ENCODE results near the gene C1QL2.

C1QL2 gene

DNA sequence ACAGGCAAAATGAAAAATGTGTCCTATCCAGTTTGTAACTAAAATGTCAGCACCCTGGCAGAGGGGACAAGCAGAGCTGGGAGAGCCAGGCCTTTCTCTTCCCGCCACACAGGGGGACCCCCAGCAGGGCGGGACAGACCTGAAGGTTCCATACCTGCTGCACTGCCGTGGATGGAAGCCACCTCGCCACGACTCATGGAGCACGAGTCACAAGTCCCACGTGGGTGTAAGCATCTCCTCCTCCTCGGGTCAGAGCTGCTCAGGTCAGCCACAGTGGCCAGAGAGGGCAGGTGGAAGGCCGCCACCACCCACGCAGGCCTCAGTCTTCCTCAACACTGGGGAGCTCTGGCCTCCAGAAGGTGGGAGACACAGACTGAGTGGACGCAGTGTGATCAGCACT lies 21.0 kb downstream of the C1QL2 start:
- no peak for DNase-seq (ENCODE audit: low read depth)

DNA sequence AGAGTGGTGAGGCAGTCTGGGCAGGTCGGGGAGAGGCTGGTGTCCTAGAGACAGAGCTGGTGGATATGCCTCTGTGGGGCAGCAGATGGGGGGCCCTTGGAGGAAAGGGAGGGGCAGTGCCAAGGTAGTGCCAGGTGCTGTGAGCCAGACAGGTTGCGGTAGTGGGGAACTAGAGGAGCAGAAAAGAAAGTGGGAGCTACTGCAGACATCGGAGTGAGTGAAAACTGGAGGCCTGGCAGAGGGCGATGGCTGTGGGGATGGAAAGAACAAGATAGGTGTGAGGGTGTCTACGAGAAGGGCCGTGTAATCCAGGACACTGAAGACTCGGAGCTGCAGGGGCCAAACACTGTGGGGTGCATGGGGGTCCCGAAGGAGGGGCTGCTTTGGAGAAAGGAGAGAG lies 21.7 kb downstream of the C1QL2 start:
- no peak for DNase-seq (ENCODE audit: low read depth)

DNA sequence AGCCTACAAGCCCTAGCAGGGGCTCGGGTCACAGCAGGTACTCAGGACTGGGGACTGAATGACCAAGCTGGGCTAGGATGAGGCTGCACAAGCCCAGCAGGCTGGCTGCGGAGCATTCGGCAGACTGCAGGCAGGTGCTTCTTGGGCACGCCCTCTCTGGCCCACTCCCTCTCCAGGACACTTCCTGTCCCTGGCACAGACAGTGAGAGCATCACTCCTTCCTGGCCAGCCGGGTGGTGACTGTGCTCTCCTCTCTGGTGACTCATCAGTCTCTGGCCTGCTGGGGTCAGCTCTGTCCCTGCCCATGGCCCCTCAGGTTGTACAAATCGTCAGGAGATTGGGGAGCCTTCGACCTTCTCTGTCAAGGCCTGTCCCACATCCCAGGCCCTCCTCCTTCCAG lies 22.5 kb downstream of the C1QL2 start:
- no peak for DNase-seq (ENCODE audit: low read depth)

DNA sequence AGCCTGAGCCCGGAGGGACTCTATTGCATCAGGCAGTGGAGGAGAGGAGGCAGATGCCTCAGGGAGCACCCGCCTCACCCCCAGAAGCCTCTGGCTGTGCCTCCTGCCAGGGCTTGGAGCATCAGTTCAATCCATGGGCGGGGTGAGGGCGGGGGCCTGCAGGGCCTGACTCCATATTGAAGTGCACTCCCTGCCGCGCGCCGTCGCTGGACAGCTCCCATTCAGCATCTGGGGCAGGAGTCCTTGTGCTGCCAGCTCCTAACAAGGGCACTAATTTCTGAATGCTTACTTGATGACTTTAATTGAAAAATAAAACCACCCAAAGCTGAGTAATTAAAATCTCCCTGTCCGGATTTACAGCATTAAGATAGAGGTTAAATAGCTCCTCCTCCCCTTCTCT lies 23.8 kb downstream of the C1QL2 start:
- no peak for DNase-seq (ENCODE audit: low read depth)

DNA sequence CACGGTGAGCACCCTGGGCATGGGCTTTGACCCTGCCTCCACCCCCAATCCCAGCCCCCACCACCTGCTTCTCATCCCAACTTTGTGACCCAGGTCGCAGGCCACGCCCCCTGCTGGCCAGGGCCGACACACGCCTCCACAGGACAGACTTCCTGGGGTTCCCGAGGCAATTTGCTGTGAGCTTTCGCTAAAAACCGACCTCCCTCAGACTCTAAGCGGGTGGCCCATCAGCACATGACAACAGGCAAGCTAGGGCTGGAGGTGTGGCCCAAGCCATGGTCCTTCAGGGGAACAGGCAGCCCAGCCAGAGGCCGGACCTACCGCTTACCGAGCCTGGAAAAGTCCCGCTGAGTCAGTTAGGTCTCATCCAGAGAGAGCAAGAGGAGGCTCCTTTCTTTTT lies 31.9 kb downstream of the C1QL2 start:
- no peak for DNase-seq (ENCODE audit: low read depth)

DNA sequence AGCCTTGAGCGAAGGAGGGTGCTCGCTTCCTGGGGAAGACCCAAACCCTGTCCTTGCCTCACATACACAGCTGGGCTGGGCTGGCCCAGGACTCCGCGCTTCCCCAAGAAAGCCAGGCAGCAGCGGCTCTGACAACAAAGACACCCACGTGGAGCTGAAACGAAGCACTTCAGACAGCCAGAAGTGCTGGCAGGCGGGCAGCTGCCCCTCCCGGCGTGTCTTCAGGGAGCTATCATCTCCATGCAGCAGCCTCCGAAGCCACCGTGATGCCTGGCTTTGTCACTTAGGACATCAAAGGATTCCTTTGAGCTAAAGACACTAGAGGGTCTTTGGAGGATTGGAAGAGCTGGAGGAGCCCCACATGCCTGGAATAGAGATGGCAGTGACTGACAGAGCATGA lies 35.2 kb downstream of the C1QL2 start:
- DNase-seq (ENCODE audit: low read depth): no peak

DNA sequence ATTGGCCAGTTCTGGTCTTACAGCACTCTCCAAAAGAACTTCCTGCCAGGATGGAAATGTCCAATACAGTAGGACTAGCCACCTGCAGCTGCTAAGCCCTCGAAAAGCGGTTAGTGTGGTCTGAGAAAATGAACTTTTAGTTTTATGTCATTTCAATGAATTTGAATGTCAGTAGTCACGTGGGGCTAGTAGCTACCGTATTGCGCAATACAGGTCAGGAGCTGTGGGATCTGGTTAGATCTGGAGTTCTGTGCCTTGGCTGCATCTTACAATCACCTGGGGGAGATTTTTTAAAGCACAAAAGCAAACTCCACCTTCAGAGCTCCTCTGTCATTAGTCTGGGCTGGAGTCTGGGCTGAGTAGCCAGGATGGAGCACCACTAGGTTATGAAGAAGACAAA lies 35.9 kb downstream of the C1QL2 start:
- DNase-seq (ENCODE audit: low read depth): no peak

DNA sequence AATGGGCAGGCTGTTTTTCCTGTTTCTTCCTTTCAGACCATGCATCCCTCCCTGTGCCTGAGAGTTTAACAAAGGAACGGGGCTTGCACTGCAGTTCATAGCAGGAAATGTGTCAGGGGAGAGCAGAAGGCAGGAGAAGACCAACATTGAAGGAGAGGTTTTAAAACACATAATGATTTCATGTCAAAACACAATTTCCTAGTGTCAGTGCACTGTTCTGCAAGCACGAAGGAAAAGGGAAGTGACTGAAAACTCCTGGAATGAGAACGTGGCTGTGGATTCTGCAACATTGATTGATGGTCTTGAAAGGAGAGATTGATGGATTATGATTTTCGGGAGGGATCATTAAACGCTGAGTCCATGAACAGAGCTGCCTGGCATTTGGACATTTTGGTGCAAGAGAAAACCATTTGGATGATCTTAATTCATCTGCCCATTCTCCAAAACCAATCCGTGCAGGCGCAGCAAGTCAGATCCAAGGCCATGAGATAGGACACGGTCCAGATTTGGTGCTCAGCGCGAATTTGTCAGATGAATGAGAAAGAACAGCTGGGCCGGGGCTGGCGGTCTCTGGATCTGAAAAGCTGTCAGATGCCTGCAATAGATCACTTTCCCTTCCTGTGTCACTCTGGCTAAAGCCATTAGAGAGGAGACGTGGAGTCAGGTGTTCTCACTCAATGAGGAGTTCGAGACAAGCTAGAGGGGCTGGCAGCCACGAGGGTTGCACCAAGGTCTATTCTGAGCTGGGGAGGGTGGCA lies 38.4 kb downstream of the C1QL2 start:
- no peak for DNase-seq (ENCODE audit: low read depth)

DNA sequence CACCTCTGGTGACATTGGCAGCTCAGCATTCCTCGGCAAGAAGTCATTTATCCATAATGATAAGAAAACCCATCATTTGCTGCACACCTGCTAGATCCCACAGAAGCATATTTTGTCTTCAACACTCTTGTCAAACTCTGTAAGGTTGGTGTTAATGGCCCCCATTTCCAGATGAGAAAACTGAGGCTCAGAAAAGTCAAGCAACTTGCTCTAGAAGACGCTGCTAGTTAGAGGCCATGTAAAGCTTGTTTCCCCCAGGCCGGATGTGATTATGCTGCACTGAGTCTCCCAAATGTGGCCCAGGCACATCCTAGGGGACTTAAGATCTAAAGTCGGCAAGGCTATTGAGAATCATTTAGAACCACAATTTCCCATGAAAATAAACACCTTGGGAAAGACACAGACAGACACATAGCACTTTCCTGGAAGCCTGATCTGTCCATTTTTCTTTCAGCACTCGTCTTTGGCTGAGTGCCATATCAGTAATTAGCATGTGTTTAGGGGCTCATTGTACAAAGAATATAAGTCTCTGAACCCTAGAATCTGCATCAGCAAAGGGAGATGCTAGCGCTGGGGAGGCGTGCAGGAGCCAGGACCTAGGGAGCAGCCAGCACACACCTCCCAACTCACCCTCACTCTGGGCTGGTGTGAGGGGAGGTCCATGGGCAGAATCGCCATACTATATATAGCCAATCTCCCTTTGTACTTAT lies 39.3 kb downstream of the C1QL2 start:
- DNase-seq (ENCODE audit: low read depth): no peak

DNA sequence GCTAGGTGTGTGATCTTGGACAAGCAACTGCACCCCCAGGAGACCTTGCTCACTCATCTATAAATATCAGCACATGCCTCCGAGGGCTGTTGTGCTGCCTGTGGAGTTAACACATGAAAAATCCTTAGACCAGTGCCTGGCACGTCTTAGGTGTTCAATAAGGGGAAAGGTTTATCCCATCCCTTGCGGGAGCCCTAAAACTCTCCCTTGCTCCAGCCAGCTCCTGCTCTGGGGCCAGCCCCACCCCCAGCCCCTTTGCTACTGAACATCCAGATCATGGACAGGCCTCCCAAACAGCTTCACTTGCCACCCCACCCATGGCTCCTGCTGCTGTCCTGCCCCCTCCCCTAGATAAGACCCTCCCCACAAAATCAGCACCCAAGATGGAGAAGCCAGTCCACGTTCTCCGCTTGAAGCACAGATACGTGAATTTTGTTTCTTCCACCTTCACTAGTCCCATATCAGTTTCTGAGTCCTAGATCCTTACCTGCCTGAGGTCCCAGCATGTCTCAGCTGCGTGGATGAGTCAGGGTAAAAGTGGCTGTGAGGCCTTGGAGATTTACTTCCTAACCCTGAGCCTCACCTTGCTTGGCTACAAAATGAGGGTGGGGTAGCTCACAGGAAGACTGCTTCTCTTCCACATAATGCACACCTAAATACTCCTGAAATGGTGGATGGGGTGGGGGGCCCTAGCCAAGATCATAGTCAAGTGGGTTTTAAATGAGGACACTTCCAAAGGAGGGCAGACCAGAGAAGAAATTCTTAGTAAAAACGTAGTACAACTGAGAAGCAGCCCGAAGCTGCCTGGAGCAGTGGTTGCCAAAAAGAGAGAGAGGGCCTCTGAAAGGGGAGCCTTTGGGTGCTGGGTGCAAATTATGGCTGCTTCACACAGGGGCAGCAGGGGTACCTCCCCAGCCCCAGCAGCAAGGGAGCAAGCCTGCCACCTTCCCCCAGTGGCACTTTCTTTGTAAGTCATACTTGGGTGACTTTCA lies 40.4 kb downstream of the C1QL2 start:
- DNase-seq (ENCODE audit: low read depth): no peak

DNA sequence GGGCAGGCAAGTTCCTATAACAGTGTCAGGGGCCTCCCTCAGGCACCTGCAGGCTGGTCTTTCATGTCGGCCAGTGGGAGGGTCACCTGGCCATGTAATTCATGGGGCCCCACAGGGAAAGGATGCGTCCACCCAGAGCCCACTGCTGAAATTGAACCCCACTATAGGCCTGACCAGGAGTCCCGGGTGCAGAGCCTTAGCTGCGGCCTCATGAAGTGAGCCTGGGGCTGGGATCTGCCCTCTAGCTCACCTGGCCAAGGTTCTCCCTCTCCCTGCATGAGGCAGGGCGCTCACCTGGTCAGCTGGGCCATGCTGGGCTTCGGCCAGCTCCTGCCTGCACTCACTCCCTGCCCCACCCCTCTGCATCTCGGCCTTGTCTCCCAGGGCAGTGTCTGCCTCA lies 41.1 kb downstream of the C1QL2 start:
- DNase-seq (ENCODE audit: low read depth): no peak

DNA sequence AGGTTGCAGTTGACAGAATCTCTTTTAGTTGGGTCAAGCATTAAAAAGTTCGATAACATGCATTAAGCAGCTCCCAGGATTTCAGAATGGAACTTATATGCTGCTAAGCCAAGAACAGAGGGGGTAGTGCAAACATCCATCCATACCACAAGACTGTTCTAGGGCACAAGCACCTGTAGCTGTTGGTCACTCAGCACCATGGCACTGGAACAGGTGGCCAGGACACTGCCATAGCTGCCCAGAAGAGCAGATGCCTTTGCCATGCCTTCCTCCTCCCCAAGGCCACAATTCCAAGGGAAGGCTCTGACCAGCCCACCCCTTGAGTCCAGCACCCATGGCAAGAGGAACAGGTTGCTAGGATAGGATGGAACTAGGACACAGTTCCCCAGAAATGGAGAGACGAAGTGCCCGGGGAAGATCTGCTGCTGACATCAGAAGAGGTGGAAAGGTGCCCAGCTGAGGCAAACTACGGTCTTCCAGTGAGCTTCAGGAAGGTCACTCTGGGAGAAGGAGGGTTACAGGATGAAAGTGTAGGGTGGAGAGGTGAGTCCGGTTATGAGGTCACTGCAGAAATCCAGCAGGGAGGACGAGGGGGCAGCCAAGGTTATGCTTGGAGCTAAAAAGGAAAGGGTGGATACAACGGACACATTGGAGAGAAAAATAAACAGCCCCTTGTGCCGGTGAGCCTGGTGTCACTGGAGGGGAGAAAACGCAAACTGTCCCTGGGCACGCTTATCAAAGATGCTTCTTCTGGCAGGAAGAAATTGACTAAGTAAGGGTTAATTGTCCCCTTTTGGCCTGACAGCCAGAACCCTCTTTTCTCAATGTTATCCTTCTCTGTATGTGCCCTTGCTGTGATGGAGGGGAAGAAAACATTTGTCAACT lies 41.9 kb downstream of the C1QL2 start:
- no peak for DNase-seq (ENCODE audit: low read depth)

DNA sequence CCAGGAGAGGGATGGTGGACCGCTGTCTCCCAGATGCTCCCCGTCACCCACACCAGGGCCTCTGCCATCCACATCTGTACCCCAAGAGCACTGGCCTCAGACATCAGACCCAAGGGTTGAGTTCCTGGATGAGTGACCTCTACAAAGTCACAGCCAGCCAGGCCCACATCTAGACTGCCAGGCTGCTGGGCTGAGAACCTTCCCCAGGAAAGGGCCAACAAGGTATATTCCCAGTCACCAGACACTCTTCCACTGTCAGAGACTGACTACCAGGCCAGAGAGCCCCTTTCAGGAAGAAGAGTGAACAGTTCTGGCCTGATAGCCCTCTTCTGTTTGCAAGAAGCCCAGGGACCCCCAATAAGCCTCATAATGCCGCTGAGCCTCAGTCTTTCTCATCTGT lies 44.3 kb downstream of the C1QL2 start:
- no peak for DNase-seq (ENCODE audit: low read depth)

DNA sequence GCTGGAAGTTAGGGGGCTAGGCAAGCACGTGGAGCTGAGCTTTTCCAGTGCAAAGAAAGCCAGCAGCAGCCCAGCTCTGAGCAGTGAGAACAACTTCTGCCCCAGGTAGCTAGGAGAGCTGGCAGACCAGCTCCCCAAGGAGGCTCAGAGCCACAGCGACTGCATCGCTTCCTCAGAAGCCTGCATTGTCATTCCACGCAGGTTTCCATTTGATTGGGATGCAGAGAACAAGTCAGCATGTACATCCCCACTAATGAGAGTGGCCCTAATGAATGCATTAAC lies 45.1 kb downstream of the C1QL2 start:
- no peak for DNase-seq (ENCODE audit: low read depth)

DNA sequence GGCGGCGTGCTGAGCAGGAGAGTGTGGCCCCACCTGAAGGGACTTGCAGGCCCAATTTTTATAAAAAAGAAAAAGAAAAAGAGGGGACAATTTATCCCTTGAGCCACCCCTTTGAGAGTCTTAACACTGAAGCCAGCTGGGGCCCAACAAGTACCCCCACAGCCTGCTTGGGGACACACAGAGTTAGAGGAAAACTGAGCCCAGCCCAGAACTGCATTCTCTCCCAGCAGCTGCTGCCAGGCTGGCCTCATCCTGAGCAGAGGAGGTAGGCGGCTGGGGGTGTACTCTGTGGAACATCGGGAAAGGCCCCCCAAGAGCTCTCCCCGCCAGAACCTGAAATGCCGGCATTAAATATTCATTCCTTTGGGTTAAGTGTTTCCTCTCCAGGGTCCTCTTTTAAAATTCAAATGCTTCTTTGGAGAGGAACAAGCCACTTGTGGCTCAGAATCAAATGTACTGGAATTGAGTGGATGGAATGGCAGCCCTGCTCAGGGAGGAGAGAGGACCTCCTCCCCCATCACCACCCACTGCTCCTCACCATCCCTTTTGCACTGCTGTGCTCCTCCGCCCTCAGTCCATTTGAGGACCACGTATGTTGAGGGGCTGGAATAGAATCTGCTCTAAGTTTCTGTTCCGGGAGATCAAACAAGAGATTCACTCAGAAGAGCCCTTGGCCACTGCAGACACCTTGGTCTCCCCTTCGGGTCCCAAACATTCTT lies 45.6 kb downstream of the C1QL2 start:
- DNase-seq (ENCODE audit: low read depth): no peak

DNA sequence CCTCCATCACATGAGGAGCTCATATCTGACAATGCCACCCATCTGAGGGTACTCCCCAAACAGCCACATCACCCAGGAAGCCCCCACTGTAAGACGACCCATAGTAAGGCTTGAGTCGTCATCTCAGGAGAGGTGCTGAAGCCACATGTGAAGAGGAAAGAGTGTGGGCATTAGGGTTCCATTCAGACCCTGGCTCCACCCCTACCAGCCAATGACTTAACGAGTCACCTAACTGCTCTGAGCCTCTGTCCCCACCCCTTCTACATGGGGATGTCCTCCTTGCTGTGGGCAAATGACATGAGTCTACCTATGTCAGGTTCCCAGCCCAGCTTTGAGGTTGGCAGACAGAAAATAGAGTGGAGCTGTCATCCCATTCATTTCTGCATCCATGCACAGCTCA lies 46.3 kb downstream of the C1QL2 start:
- no peak for DNase-seq (ENCODE audit: low read depth)

DNA sequence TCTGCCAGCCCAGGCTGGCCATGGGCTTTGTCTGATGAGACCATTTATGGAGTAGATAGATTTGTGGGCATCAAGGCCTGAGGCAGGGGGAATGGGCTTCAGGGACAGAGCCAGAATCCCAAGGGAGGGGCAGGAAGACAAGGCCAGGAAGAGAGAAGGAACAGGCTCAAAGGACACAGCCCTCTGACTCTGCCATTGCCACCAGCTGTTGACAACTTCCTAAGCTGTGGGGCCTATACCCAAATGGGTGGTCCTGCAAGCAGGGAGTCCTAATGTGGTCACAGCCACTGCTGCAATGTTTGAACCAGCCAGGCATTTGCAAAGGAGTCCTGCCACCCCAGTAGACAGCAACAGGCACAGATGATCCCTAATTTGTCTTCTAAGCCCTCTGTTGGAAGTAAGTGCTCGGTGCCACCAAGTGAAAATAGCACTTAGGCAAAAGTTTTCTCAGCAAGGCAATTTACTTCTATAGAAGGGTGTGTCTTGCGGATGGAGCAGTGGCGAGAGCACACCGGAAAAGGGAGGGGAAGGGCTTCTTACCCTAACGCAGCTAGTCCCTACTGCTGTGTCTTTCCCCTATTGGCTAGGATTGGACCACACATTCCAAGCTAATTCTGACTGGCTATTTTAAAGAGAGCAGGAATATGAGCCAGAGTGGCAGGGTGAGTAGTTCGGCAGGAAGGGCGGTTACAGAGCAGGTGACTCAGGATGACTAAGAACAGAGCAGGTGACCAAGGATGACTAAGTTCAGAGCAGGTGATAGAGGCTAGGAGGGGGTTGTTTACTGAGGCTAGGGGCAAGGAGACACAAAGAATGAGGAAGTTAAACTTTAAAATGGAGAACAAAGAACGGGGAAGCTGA lies 47.2 kb downstream of the C1QL2 start:
- no peak for DNase-seq (ENCODE audit: low read depth)

DNA sequence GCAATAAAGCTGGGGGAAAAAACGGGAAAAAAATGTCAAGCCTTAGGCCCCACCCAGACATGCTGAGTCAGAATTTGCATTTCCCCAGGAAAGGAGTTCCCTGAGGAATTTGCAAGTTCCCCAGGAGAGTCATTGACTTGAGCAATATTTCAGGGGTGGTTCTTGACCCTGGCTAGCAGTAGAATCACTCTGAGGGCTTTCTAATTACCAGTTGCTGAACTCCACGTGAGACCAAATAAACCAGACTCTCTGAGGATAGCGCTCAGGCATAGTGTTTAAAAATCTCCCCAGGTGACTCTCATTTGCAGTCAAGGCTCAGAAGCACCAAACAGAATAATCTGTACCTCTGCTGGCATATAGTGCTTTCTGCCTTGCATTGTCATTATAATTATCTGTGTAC lies 48.7 kb downstream of the C1QL2 start:
- no peak for DNase-seq (ENCODE audit: low read depth)

DNA sequence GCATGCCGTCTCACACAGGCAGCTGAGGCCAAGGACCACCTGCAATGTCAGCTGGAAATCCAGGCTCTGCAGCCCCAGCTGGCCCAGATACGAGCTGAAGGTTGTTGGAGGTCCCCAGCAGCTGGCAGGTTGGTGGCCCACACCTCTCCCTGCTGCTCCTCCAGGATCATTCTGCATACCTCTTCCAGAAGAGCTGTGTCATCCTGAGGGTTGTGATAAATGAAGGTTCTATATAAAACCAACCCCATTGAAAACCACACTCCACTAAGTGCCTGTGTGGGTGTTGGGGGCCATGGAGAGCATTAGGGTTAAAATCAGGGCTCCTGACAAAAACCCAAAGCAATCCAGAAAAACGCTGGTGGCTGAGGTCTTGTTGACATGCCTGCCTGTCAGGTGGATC lies 50.4 kb downstream of the C1QL2 start:
- no peak for DNase-seq (ENCODE audit: low read depth)

DNA sequence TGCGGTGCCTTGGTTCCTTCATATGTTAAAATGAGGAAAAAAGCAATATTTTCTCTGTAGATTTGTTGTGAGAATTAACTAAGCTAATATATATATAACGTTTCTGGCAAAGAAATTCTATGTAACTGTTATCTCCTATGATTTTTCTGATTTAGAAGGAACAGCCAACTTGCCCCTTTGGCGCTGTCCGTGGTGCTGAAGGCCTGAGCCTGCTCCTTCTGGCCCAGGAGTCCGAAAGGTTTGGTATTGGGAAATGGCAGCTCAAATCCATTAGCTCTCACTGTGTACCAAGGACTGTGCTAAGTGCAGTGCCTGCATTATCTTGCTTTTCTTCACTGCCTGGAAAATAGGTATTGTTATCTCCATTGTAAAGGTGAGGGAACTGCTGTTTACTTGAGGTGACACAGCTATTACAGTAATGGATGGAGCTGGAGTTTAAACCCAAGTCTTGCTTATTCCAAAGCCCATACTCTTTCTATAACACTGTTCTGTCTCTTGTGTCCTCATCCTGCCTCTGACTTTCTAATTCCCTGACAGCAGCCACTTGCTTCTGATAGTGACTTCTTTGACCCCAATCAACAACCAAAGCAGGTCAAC lies 52.2 kb downstream of the C1QL2 start:
- no peak for DNase-seq (ENCODE audit: low read depth)

All from stimulated activated CD8-positive, alpha-beta memory T cell treated with anti-CD3 and anti-CD28 coated beads, Interleukin-7, amount 100 ng/mL, for 24 hours (primary cell).